ENCODE results near the gene CASR.
A peak's percentile ranks its signal among the peaks of the same experiment; 100 is the strongest.

Gene CASR

GRCh38 chr3:122325769-122326168, 142.3 kb downstream of the CASR start:
- Histone ChIP-seq H3K27me3 (ENCODE audit: control insufficient read depth in 5 of 5, insufficient read depth in 4 of 5, low read length in 5 of 5) (no peaks in the 10 kb centered on the region), H3K36me3 (ENCODE audit: control insufficient read depth in 5 of 5, insufficient read depth in 5 of 5, low read length in 5 of 5) (no peaks in the 10 kb centered on the region), H3K27ac (ENCODE audit: low read depth, low read length) (no peak overlapping the region), H3K9me3 (ENCODE audit: control insufficient read depth in 5 of 5, low read length in 5 of 5) (no peaks in the 10 kb centered on the region), H3K4me3 (ENCODE audit: low read depth in 1 of 5, low read length in 5 of 5) (peak overlapping the region in 1 of 5 donors; percentile 63), H3K9ac (ENCODE audit: low read length in 5 of 5) (no peak overlapping the region), H3K4me1 (ENCODE audit: control insufficient read depth in 5 of 5, insufficient read depth in 5 of 5, low read length in 5 of 5) (peaks cover 0 to 21% (median 5%) of the 10 kb centered on the region in 5 donors)

- Histone ChIP-seq H3K27me3 (ENCODE audit: control insufficient read depth in 5 of 5, insufficient read depth in 4 of 5, low read length in 5 of 5) (no peaks in the 10 kb centered on the region), H3K9ac (ENCODE audit: low read length in 5 of 5) (no peak overlapping the region), H3K27ac (ENCODE audit: low read depth, low read length) (no peak overlapping the region), H3K4me3 (ENCODE audit: low read depth in 1 of 5, low read length in 5 of 5) (no peak overlapping the region), H3K36me3 (ENCODE audit: control insufficient read depth in 5 of 5, insufficient read depth in 5 of 5, low read length in 5 of 5) (no peaks in the 10 kb centered on the region), H3K9me3 (ENCODE audit: control insufficient read depth in 5 of 5, low read length in 5 of 5) (no peaks in the 10 kb centered on the region), H3K4me1 (ENCODE audit: control insufficient read depth in 5 of 5, insufficient read depth in 5 of 5, low read length in 5 of 5) (peaks cover 0 to under 1% (median 0%) of the 10 kb centered on the region in 5 donors)
Observed at GRCh38 chr3:122331886-122332285, 148.4 kb downstream of the CASR start.

- Histone ChIP-seq H3K4me3 (ENCODE audit: low read depth in 1 of 5, low read length in 5 of 5) (no peak overlapping the region), H3K9me3 (ENCODE audit: control insufficient read depth in 5 of 5, low read length in 5 of 5) (no peaks in the 10 kb centered on the region), H3K9ac (ENCODE audit: low read length in 5 of 5) (no peak overlapping the region), H3K27me3 (ENCODE audit: control insufficient read depth in 5 of 5, insufficient read depth in 4 of 5, low read length in 5 of 5) (no peaks in the 10 kb centered on the region), H3K36me3 (ENCODE audit: control insufficient read depth in 5 of 5, insufficient read depth in 5 of 5, low read length in 5 of 5) (no peaks in the 10 kb centered on the region), H3K4me1 (ENCODE audit: control insufficient read depth in 5 of 5, insufficient read depth in 5 of 5, low read length in 5 of 5) (no peaks in the 10 kb centered on the region), H3K27ac (ENCODE audit: low read depth, low read length) (no peak overlapping the region)
Observed at GRCh38 chr3:122332551-122332950, 149.1 kb downstream of the CASR start.
